ENCODE data around the gene ATF5. TPM values are rescaled to one million over a fixed set of nuclear protein-coding genes. Genes with fewer than 3 reads are reported as not detected.

The ATF5 gene
- total RNA-seq, 2 experiments from 2014 or later, result 265 to 527 TPM

DNA sequence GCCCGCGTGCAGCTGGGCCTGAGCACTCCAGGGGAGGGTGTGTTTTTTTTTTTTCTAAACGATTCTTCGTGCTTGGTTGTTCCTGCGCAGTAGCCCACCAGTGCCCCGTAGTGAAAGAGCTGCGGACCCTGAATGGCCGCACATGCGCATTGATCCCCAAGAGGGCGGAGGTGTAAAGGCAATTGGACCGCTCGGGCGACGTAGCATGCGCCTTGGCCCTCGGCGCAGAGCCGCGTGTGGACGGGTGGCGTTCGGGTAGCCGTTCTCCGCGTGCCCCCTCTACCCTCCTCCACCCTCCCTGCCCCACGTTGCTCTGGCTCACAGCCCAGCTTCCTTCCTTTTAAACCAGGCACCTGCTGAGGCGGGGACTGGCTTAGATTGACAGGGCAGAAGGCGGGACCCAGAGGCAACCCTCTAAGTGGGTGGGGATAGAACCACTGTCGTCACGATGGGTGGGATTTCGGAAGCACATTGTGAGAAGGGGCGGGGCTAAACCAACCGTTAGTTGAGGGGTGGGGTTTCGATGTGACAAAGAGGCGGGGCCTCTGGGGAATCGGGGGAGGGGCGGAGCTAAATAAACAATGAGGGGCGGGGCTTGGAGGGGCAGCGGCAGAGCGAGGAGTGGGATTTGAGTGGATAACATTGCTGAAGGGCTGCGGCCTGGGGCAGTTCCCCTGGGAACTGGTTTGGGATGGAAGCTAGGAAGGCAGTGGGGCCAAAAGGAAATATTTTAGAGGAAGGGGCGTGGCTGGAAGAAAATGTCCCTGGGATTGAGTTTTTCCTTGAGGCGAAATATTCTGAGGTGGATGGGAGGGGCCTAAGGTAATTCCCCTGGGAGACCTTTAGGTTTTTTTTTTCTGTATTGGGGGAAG is 842 bp downstream of the ATF5 start:
- peak; percentile 99 for DNase-seq (ENCODE audit: low spot score)
- no peaks in the 10 kb centered on the region for H3K9me3 ChIP-seq (ENCODE audit: low read length)
- peak overlapping the region; percentile 90 for H3K27ac ChIP-seq (ENCODE audit: low read depth, low read length, poor library complexity, severe bottlenecking)
- peaks cover 71% of the 10 kb centered on the region for H3K79me2 ChIP-seq (ENCODE audit: insufficient read depth, low read depth, low read length)
- no peaks in the 10 kb centered on the region for H3K9me2 ChIP-seq (ENCODE audit: insufficient read depth, low read length)
- no peak for TF ChIP-seq EZH2phosphoT487 (IDR thresholded peaks at IDR 0.05; ENCODE audit: borderline replicate concordance, low read depth, low read length)
- TF ChIP-seq, protein P1, sequence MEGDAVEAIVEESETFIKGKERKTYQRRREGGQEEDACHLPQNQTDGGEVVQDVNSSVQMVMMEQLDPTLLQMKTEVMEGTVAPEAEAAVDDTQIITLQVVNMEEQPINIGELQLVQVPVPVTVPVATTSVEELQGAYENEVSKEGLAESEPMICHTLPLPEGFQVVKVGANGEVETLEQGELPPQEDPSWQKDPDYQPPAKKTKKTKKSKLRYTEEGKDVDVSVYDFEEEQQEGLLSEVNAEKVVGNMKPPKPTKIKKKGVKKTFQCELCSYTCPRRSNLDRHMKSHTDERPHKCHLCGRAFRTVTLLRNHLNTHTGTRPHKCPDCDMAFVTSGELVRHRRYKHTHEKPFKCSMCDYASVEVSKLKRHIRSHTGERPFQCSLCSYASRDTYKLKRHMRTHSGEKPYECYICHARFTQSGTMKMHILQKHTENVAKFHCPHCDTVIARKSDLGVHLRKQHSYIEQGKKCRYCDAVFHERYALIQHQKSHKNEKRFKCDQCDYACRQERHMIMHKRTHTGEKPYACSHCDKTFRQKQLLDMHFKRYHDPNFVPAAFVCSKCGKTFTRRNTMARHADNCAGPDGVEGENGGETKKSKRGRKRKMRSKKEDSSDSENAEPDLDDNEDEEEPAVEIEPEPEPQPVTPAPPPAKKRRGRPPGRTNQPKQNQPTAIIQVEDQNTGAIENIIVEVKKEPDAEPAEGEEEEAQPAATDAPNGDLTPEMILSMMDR (conservative IDR thresholded peaks at IDR 0.05; ENCODE audit: low read length), result no peak
- peak overlapping the region; percentile 92 for H3K4me2 ChIP-seq (ENCODE audit: low read length)
- POLR2A ChIA-PET, result interaction anchor here (0.7 to 0.9 kb wide), 3 partner anchors 22 to 144 kb away, joined by 3 read pairs; no protein-coding TSS in a partner anchor
- no TSS peak for BruUV-seq (replicated peaks)
- H3K4me1 ChIP-seq (ENCODE audit: insufficient read depth, low read length, poor library complexity, severe bottlenecking), result peaks cover 49% of the 10 kb centered on the region
- peaks cover 28% of the 10 kb centered on the region for H4K20me1 ChIP-seq (ENCODE audit: insufficient read depth, low read length)
- intact Hi-C loops (cut with micrococcal nuclease; ENCODE audit: unreplicated experiment), result loop anchor here (1.0 kb wide), 1 partner anchor 53 kb away; the partner anchor contains the start of genes AKT1S1 and TBC1D17
- H3K4me3 ChIP-seq (ENCODE audit: low read depth, low read length, poor library complexity, severe bottlenecking), result peak overlapping the region; percentile 91
- H3K36me3 ChIP-seq (ENCODE audit: insufficient read depth, low read length), result peaks cover 80% of the 10 kb centered on the region
- H2AFZ ChIP-seq (ENCODE audit: low read length), result no peak overlapping the region
- CTCF ChIA-PET (ENCODE audit: unreplicated experiment), result interaction anchor here (0.6 kb wide), 1 partner anchor 1641 kb away, joined by 4 read pairs; no protein-coding TSS in a partner anchor

DNA sequence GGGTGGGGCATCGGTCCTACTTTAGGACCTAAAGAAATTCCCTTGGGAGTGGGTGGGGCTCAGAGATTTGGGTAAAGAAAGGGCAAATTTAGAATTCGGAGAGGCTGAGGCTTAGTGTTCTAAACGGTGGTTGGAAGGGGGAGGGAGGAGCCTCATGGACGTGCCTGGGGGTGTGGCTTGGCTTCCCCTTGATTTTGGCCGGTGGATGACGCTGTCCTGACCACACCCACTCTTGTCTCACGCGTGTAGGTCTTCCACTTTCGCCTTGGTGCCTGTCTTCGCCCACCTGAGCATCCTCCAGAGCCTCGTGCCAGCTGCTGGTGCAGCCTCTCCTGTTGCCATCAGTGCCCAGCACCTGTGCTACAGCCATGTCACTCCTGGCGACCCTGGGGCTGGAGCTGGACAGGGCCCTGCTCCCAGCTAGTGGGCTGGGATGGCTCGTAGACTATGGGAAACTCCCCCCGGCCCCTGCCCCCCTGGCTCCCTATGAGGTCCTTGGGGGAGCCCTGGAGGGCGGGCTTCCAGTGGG is 1.5 kb downstream of the ATF5 start:
- peak overlapping the region; percentile 92 for H3K4me2 ChIP-seq (ENCODE audit: low read length)
- peak overlapping the region; percentile 90 for H3K27ac ChIP-seq (ENCODE audit: low read depth, low read length, poor library complexity, severe bottlenecking)
- CTCF ChIA-PET (ENCODE audit: unreplicated experiment), result no interaction called here
- no TSS peak for BruUV-seq (replicated peaks)
- H4K20me1 ChIP-seq (ENCODE audit: insufficient read depth, low read length), result peaks cover 28% of the 10 kb centered on the region
- H3K9me3 ChIP-seq (ENCODE audit: low read length), result no peaks in the 10 kb centered on the region
- peaks cover 42% of the 10 kb centered on the region for H3K4me1 ChIP-seq (ENCODE audit: insufficient read depth, low read length, poor library complexity, severe bottlenecking)
- H3K9me2 ChIP-seq (ENCODE audit: insufficient read depth, low read length), result no peaks in the 10 kb centered on the region
- H3K4me3 ChIP-seq (ENCODE audit: low read depth, low read length, poor library complexity, severe bottlenecking), result peak overlapping the region; percentile 91
- POLR2A ChIA-PET, result no interaction called here
- peaks cover 64% of the 10 kb centered on the region for H3K79me2 ChIP-seq (ENCODE audit: insufficient read depth, low read depth, low read length)
- intact Hi-C loops (cut with micrococcal nuclease; ENCODE audit: unreplicated experiment), result loop anchor here (1.0 kb wide), 1 partner anchor 51 kb away; no protein-coding TSS in a partner anchor
- peak; percentile 54 for DNase-seq (ENCODE audit: low spot score)
- peaks cover 74% of the 10 kb centered on the region for H3K36me3 ChIP-seq (ENCODE audit: insufficient read depth, low read length)
- TF ChIP-seq EZH2phosphoT487 (IDR thresholded peaks at IDR 0.05; ENCODE audit: borderline replicate concordance, low read depth, low read length), result no peak
- TF ChIP-seq, protein P1 (conservative IDR thresholded peaks at IDR 0.05; ENCODE audit: low read length), result no peak
- no peak overlapping the region for H2AFZ ChIP-seq (ENCODE audit: low read length)
